Medulla oblongata (tissue), 1 donor: Measurements from ENCODE around the gene PLXDC2.

Source experiments
- DNase-seq: peaks from one replicate; pipeline ENCODE4 v3.0.0-alpha.2; 2015; ENCODE audit errors: extremely low spot score

The PLXDC2 gene

GRCh38 chr10:19857876-19858275, 41.6 kb downstream of the PLXDC2 start:
- DNase-seq, result no peak

- no peak for DNase-seq
These were observed 43.9 kb downstream of the PLXDC2 start for GRCh38 chr10:19860107-19860506.

GRCh38 chr10:19862811-19863515, 46.7 kb downstream of the PLXDC2 start:
- DNase-seq, result no peak

- DNase-seq, result no peak
These were observed 49.4 kb downstream of the PLXDC2 start for GRCh38 chr10:19865676-19866075.

GRCh38 chr10:19869370-19869769, 53.1 kb downstream of the PLXDC2 start:
- DNase-seq, result no peak

- no peak for DNase-seq
These were observed 56.5 kb downstream of the PLXDC2 start for GRCh38 chr10:19872504-19873271.

- DNase-seq, result no peak
These were observed 58.0 kb downstream of the PLXDC2 start for GRCh38 chr10:19874190-19874589.

GRCh38 chr10:19874791-19875190, 58.6 kb downstream of the PLXDC2 start:
- no peak for DNase-seq

- no peak for DNase-seq
These were observed 60.3 kb downstream of the PLXDC2 start for GRCh38 chr10:19876570-19876969.

- DNase-seq, result no peak
These were observed 61.4 kb downstream of the PLXDC2 start for GRCh38 chr10:19877466-19878255.

- DNase-seq, result no peak
These were observed 66.4 kb downstream of the PLXDC2 start for GRCh38 chr10:19882621-19883020.

- DNase-seq, result no peak
These were observed 71.9 kb downstream of the PLXDC2 start for GRCh38 chr10:19888061-19888660.

GRCh38 chr10:19889256-19889655, 73.0 kb downstream of the PLXDC2 start:
- no peak for DNase-seq

GRCh38 chr10:19891429-19891828, 75.2 kb downstream of the PLXDC2 start:
- DNase-seq, result no peak

GRCh38 chr10:19892270-19892669, 76.0 kb downstream of the PLXDC2 start:
- no peak for DNase-seq

GRCh38 chr10:19892677-19893076, 76.4 kb downstream of the PLXDC2 start:
- DNase-seq, result no peak

GRCh38 chr10:19895500-19895899, 79.3 kb downstream of the PLXDC2 start:
- DNase-seq, result no peak

- DNase-seq, result no peak
These were observed 86.2 kb downstream of the PLXDC2 start for GRCh38 chr10:19902456-19902855.

- DNase-seq, result no peak
These were observed 88.0 kb downstream of the PLXDC2 start for GRCh38 chr10:19904202-19904661.

- DNase-seq, result no peak
These were observed 90.0 kb downstream of the PLXDC2 start for GRCh38 chr10:19906108-19906791.

- DNase-seq, result no peak
These were observed 92.9 kb downstream of the PLXDC2 start for GRCh38 chr10:19908991-19909696.
